Epithelial cell of esophagus (primary cell): ENCODE measurements around the gene LIMCH1.
A peak's percentile ranks its signal among the peaks of the same experiment; 100 is the strongest.

ENCODE experiments used
- DNase-seq: peaks from one replicate; pipeline ENCODE4 v3.0.0; 2010; ENCODE audit warnings: low read depth
- H3K4me3 ChIP-seq: 2 replicates; pipeline ENCODE4 v1.5.1; 2011; ENCODE audit warnings: mild to moderate bottlenecking, low read length, control low read depth
- CTCF ChIP-seq: IDR thresholded peaks from 2 replicates; pipeline ENCODE4 v1.5.1; 2011; ENCODE audit warnings: low read depth, mild to moderate bottlenecking, low read length, control low read depth, inconsistent platforms; ENCODE audit not compliant: insufficient read depth; ENCODE audit errors: missing control alignments

Gene LIMCH1

DNA sequence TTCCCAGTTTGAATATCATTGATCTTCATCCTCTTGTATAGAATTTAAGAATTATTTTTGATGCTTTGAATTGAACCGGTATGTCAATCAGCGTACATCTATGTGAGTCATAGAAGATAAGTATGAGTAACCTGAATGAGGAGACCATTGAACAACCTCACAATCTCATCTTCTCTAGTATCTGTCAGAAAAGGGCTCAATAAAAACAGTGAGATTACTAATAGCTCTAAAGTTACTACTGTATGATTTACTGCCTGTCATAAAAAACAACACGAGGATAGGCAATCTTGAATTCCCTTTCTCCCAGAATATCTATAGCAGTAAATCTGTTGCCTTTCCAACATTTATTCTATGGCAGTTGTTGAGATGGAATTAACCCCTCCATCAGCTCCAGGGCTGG lies 174.5 kb downstream of the LIMCH1 start:
- TF ChIP-seq CTCF, result no peak
- peak; percentile 55 for DNase-seq
- H3K4me3 ChIP-seq, result no peak overlapping the region

DNA sequence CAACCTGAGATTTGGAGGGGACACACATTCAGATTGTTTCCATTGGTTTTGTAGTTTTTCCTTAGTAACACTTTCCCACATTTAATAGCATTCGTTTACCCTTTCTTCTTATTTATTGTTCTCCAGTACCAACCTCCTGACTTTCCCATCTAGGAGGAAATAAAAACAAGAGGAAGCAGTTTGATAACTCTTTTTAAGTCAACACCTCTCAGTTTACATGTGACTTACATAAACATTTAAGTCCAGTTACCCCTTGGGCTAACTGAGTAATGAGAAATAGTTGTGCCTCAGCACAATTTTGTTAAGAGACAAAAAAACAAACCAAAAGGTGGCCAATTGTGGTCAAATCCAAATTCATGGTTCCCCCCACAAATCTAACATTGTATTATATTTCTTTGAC lies 175.8 kb downstream of the LIMCH1 start:
- H3K4me3 ChIP-seq, result no peak overlapping the region
- DNase-seq, result peak; percentile 35
- TF ChIP-seq CTCF, result no peak

- H3K4me3 ChIP-seq, result no peak overlapping the region
- no peak for TF ChIP-seq CTCF
- no peak for DNase-seq
Measured at GRCh38 chr4:41714364-41715000, 176.5 kb downstream of the LIMCH1 start.

DNA sequence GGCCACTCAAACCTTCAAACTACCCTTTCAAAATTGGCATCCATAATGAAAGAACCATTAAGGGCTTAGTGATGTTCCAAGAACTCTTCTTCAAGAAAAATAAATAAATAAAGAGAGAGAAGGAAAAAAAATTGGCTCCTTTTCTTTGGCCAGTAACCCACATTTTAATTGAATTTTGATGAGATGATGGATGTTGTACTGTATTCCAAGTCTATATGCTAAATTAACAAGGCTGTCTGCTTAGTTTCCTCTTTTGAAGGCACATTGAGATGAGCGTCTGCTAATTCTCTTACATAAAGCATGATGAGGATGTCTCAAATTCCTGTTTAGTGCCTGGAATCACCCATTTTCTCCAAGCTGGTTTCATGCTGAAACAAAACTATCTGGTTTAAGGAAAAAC lies 177.2 kb downstream of the LIMCH1 start:
- TF ChIP-seq CTCF, result no peak
- DNase-seq, result no peak
- no peak overlapping the region for H3K4me3 ChIP-seq

DNA sequence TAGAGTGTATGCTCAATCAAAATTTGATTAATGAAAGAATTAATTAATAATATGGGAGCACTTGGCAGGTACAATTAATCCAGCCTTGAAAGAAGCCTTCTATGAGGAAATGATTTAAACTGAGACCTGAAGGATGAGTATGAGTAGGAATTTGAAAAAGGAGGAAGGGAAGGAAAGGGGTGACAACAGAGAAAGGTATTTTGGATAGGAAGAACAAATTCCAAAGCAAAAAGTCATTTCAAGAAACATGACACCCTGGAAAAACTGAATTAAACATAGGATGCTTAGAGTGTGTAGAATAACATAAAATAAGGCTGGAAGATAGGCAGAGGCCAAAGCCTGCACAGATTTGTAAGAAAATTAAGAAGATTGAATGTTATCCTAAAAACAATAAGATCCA lies 180.9 kb downstream of the LIMCH1 start:
- TF ChIP-seq CTCF, result no peak
- DNase-seq, result peak; percentile 69
- H3K4me3 ChIP-seq, result no peak overlapping the region

DNA sequence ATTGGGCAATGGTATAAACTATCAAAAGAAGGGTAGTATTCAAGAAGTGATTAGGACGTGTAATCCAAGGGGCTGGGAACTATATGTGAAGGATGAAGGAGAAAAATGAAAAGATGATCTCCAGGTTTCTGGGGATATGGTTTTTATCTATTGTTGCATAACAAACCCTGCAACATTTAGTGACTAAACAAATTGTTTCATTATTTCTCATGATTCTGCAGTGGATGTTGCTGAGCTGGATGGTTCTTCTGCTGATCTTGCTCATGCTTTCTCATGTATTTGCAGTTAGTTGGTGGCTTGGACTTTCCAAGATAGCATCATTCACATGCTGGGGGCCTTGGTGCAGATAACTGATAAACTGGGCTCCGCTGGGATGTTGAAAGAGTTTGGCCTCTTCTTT lies 181.5 kb downstream of the LIMCH1 start:
- no peak overlapping the region for H3K4me3 ChIP-seq
- peak; percentile 68 for DNase-seq
- no peak for TF ChIP-seq CTCF

DNA sequence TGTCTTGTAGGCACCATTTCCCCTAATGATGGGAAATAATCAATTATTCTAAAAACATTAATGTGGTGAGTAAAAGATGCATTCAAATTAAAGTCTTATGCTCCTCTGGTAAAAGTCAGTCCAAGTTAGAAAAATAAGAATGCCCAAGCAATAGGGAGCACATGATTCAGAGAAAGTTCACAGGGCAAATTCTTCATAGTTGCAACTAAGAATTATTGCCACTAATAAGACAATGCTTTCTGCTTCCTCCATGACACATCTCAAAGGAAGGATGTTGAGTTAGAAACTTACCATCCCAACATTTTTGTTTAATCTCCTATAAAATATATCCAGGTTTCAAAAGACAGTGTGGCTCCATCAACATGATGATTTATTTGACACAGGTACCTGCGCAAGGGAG lies 184.2 kb downstream of the LIMCH1 start:
- no peak overlapping the region for H3K4me3 ChIP-seq
- no peak for TF ChIP-seq CTCF
- DNase-seq, result no peak
